CD14-positive monocyte (primary cell): ENCODE measurements around the gene WNT5B. TPM values are rescaled to one million over a fixed set of nuclear protein-coding genes. Genes with fewer than 3 reads are reported as not detected.

Experiments used
- DNase-seq, 3 donors: peaks; one replicate each; pipeline ENCODE4 v3.0.0-alpha.2; 2011 to 2022
- H2AFZ ChIP-seq: 2 replicates; pipeline ENCODE4 v1.6.0; 2012; ENCODE audit warnings: mild to moderate bottlenecking, low read depth, low read length, inconsistent platforms; ENCODE audit not compliant: insufficient read depth, poor library complexity, severe bottlenecking
- H3K27ac ChIP-seq, 2 donors: 1 replicate in 1 of 2; 2 replicates in 1 of 2; pipeline ENCODE4 v1.5.1; 2012 to 2013; ENCODE audit warnings: low read length in 2 of 2, control low read depth in 1 of 2, inconsistent platforms in 1 of 2, low read depth in 1 of 2, mild to moderate bottlenecking in 1 of 2
- H3K27me3 ChIP-seq, 2 donors: one replicate each; pipeline versions ENCODE4 v1.6.0 to v1.6.1; 2011 to 2013; ENCODE audit warnings: low read length in 2 of 2; ENCODE audit not compliant: control insufficient read depth in 2 of 2, insufficient read depth in 2 of 2
- H3K36me3 ChIP-seq, 2 donors: replicated peaks in 1 of 2; 1 replicate in 1 of 2; 2 replicates in 1 of 2; pipeline versions ENCODE4 v1.5.1 to v1.6.1; 2012 to 2013; ENCODE audit warnings: low read length in 2 of 2, control low read depth in 1 of 2, inconsistent platforms in 1 of 2, mild to moderate bottlenecking in 1 of 2; ENCODE audit not compliant: insufficient read depth in 2 of 2, control insufficient read depth in 1 of 2
- H3K4me1 ChIP-seq, 2 donors: 1 replicate in 1 of 2; 2 replicates in 1 of 2; pipeline versions ENCODE4 v1.5.1 to v1.6.1; 2012 to 2013; ENCODE audit warnings: low read length in 2 of 2, control low read depth in 1 of 2, inconsistent platforms in 1 of 2, mild to moderate bottlenecking in 1 of 2, moderate library complexity in 1 of 2; ENCODE audit not compliant: insufficient read depth in 2 of 2, control insufficient read depth in 1 of 2
- H3K4me2 ChIP-seq: replicated peaks from 2 replicates; pipeline ENCODE3; 2012; ENCODE audit warnings: low read length, moderate library complexity, mild to moderate bottlenecking; ENCODE audit not compliant: poor library complexity, severe bottlenecking; ENCODE audit errors: extremely low read depth
- H3K4me3 ChIP-seq, 3 experiments: fragments of 200-600 bp in 1 of 3; sonication (generic) in 1 of 3; replicated peaks in 1 of 3; 1 replicate in 2 of 3; 2 replicates in 1 of 3; pipeline ENCODE4 v1.5.1; 2011 to 2013; ENCODE audit warnings: low read length in 3 of 3, mild to moderate bottlenecking in 3 of 3, control low read depth in 2 of 3, low read depth in 2 of 3, inconsistent platforms in 1 of 3, moderate library complexity in 1 of 3
- H3K79me2 ChIP-seq: 2 replicates; pipeline ENCODE4 v1.6.0; 2012; ENCODE audit warnings: mild to moderate bottlenecking, control low read depth, inconsistent platforms, low read length, moderate library complexity; ENCODE audit not compliant: insufficient read depth
- H3K9ac ChIP-seq: 2 replicates; pipeline ENCODE4 v1.6.0; 2017; ENCODE audit warnings: low read length, mild to moderate bottlenecking; ENCODE audit not compliant: insufficient read depth, poor library complexity, severe bottlenecking
- H3K9me3 ChIP-seq, 2 donors: replicated peaks in 1 of 2; 1 replicate in 1 of 2; 2 replicates in 1 of 2; pipeline versions ENCODE4 v1.5.1 to v1.6.1; 2012 to 2013; ENCODE audit warnings: low read length in 2 of 2, control low read depth in 1 of 2; ENCODE audit not compliant: control insufficient read depth in 1 of 2, insufficient read depth in 1 of 2
- H4K20me1 ChIP-seq: 2 replicates; pipeline ENCODE4 v1.6.0; 2012; ENCODE audit warnings: mild to moderate bottlenecking, low read length, control low read depth, moderate library complexity; ENCODE audit not compliant: insufficient read depth
- H3K27ac Mint-ChIP-seq, 7 donors: one replicate each; pipeline ENCODE4 v1.8.0; 2020; ENCODE audit warnings: mild to moderate bottlenecking in 7 of 7, mixed read lengths in 7 of 7, moderate library complexity in 6 of 7, inconsistent platforms in 2 of 7
- H3K27me3 Mint-ChIP-seq, 3 donors: one replicate each; pipeline ENCODE4 v1.8.0; 2021 to 2022; ENCODE audit warnings: low read depth in 3 of 3, mild to moderate bottlenecking in 3 of 3, mixed read lengths in 3 of 3, moderate library complexity in 3 of 3, inconsistent platforms in 1 of 3
- H3K36me3 Mint-ChIP-seq, 2 donors: one replicate each; pipeline ENCODE4 v1.8.0; 2020; ENCODE audit warnings: mixed read lengths in 2 of 2, inconsistent platforms in 1 of 2, mild to moderate bottlenecking in 1 of 2
- H3K4me1 Mint-ChIP-seq: one replicate; pipeline ENCODE4 v1.8.0; 2020; ENCODE audit warnings: mild to moderate bottlenecking, mixed read lengths
- H3K4me3 Mint-ChIP-seq, 2 donors: one replicate each; pipeline ENCODE4 v1.8.0; 2020; ENCODE audit warnings: mild to moderate bottlenecking in 2 of 2, mixed read lengths in 2 of 2, moderate library complexity in 1 of 2
- H3K9me3 Mint-ChIP-seq, 7 donors: one replicate each; pipeline ENCODE4 v1.8.0; 2020 to 2022; ENCODE audit warnings: mixed read lengths in 7 of 7, mild to moderate bottlenecking in 6 of 7, moderate library complexity in 6 of 7, inconsistent platforms in 2 of 7
- CTCF ChIP-seq: fragments of 200-600 bp; IDR thresholded peaks from one replicate; pipeline ENCODE4 v1.8.0; 2022; ENCODE audit warnings: antibody characterized with exemption, mild to moderate bottlenecking
- WGBS: methylation state at CpG from one replicate; pipeline ENCODE4 v1.1.5; 2013; ENCODE audit warnings: missing lambda C conversion rate; ENCODE audit not compliant: insufficient coverage; 5-methylcytosine and 5-hydroxymethylcytosine counted together
- intact Hi-C, 2 donors: fragments of 100-400 bp; cut with micrococcal nuclease; formaldehyde crosslinking; loops; one replicate each; pipeline versions ENCODE4 v1.15.0 to v1.15.1; 2023
- polyA plus RNA-seq, 3 donors: library from polyadenylated mRNA; depleted of rRNA in 1 of 3; unstranded in 2 of 3; stranded (reverse) in 1 of 3; fragments of 300-500 nt in 2 of 3; fragments of >200 nt in 1 of 3; fragmentation: Illumina TruSeq in 2 of 3; gene quantifications; 1 replicate in 2 of 3; 2 replicates in 1 of 3; pipeline ENCODE4 v1.2.3, GENCODE V29; 2012 to 2021

WNT5B gene
- polyA plus RNA-seq, 3 donors: 2.7 to 4.1 (median 3.1) TPM

- peaks cover 0 to 2% (median 0%) of the 10 kb centered on the region in 7 donors for H3K9me3 Mint-ChIP-seq
- Histone ChIP-seq H3K4me2 (no peak overlapping the region), H4K20me1 (peaks cover 16% of the 10 kb centered on the region), H3K9me3 (no peaks in the 10 kb centered on the region), H3K4me1 (peaks cover 4 to 8% of the 10 kb centered on the region in 2 donors), H3K4me3 (no peak overlapping the region), H2AFZ (no peak overlapping the region), H3K36me3 (peaks cover 0 to 19% of the 10 kb centered on the region in 2 donors), H3K79me2 (peaks cover 1% of the 10 kb centered on the region), H3K9ac (no peak overlapping the region), H3K27ac (no peak overlapping the region), H3K27me3 (no peaks in the 10 kb centered on the region)
- peaks cover 19% of the 10 kb centered on the region for H3K4me1 Mint-ChIP-seq
- WGBS: 80% methylated on average over 1 of the region's 4 CpGs
- H3K27ac Mint-ChIP-seq: peak overlapping the region in 1 of 7 donors; percentile 28
- H3K4me3 Mint-ChIP-seq: no peak overlapping the region
- DNase-seq: no peak
- intact Hi-C loops: loop anchor here (5.0 to 10.0 kb wide), 3 partner anchors 307 to 1020 kb away; no protein-coding TSS in a partner anchor
- H3K27me3 Mint-ChIP-seq: peaks cover 0 to 3% (median 2%) of the 10 kb centered on the region in 3 donors
- no peak for TF ChIP-seq CTCF
- H3K36me3 Mint-ChIP-seq: peaks cover 16 to 26% of the 10 kb centered on the region in 2 donors
These were observed 44.7 kb upstream of the WNT5B start for GRCh38 chr12:1584326-1584725.

GRCh38 chr12:1587927-1588574, 41.0 kb upstream of the WNT5B start:
- Mint-ChIP-seq H3K36me3 (peaks cover 19 to 31% of the 10 kb centered on the region in 2 donors), H3K4me3 (no peak overlapping the region), H3K27me3 (peaks cover 0 to 4% (median 0%) of the 10 kb centered on the region in 3 donors), H3K9me3 (no peaks in the 10 kb centered on the region), H3K27ac (peak overlapping the region in 1 of 7 donors; percentile 72), H3K4me1 (peaks cover 42% of the 10 kb centered on the region)
- WGBS: 42% methylated on average over 2 of the region's 5 CpGs
- intact Hi-C loops: loop anchor here (10.0 kb wide), 2 partner anchors 773 to 1023 kb away; no protein-coding TSS in a partner anchor
- H3K9ac ChIP-seq: no peak overlapping the region
- H3K4me3 ChIP-seq: no peak overlapping the region
- no peak overlapping the region for H2AFZ ChIP-seq
- peaks cover 27 to 35% of the 10 kb centered on the region in 2 donors for H3K4me1 ChIP-seq
- peaks cover 38% of the 10 kb centered on the region for H3K79me2 ChIP-seq
- H4K20me1 ChIP-seq: peaks cover 53% of the 10 kb centered on the region
- peaks cover 0 to 26% of the 10 kb centered on the region in 2 donors for H3K36me3 ChIP-seq
- TF ChIP-seq CTCF: no peak
- DNase-seq: no peak
- no peaks in the 10 kb centered on the region for H3K27me3 ChIP-seq
- no peak overlapping the region for H3K27ac ChIP-seq
- no peaks in the 10 kb centered on the region for H3K9me3 ChIP-seq
- no peak overlapping the region for H3K4me2 ChIP-seq
